Superior temporal gyrus (tissue), 1 donor: ENCODE data around the gene LRRC4C.
A peak's percentile ranks its signal among the peaks of the same experiment; 100 is the strongest.
"Not testable (repeated sequence)": the region's sequence is repeated elsewhere in the genome, so short reads cannot be mapped to it uniquely, and the experiment has no call there.

Experiments used
- DNase-seq: peaks from one replicate; pipeline ENCODE4 v3.0.0-alpha.2; 2016; ENCODE audit errors: extremely low spot score

Gene LRRC4C

GRCh38 chr11:41020259-41020658 lies 439.2 kb downstream of the LRRC4C start:
- no peak for DNase-seq

GRCh38 chr11:41019666-41020065 lies 439.8 kb downstream of the LRRC4C start:
- not testable (repeated sequence) for DNase-seq

GRCh38 chr11:41018224-41018623 lies 441.2 kb downstream of the LRRC4C start:
- no peak for DNase-seq

- no peak for DNase-seq
Observed at GRCh38 chr11:41010361-41011050, 448.9 kb downstream of the LRRC4C start.

GRCh38 chr11:41005986-41006385 lies 453.5 kb downstream of the LRRC4C start:
- DNase-seq = no peak

GRCh38 chr11:41003339-41004282 lies 455.8 kb downstream of the LRRC4C start:
- no peak for DNase-seq

- no peak for DNase-seq
Observed at GRCh38 chr11:40998920-40999319, 460.5 kb downstream of the LRRC4C start.

- DNase-seq = no peak
Observed at GRCh38 chr11:40987776-40988435, 471.5 kb downstream of the LRRC4C start.

GRCh38 chr11:40986320-40986719 lies 473.1 kb downstream of the LRRC4C start:
- no peak for DNase-seq

GRCh38 chr11:40975076-40975475 lies 484.4 kb downstream of the LRRC4C start:
- DNase-seq = no peak

GRCh38 chr11:40974186-40974795 lies 485.2 kb downstream of the LRRC4C start:
- no peak for DNase-seq

GRCh38 chr11:40958707-40959106 lies 500.7 kb downstream of the LRRC4C start:
- no peak for DNase-seq

- DNase-seq = no peak
Observed at GRCh38 chr11:40952479-40952878, 507.0 kb downstream of the LRRC4C start.

- no peak for DNase-seq
Observed at GRCh38 chr11:40938002-40938401, 521.5 kb downstream of the LRRC4C start.

- DNase-seq = no peak
Observed at GRCh38 chr11:40924915-40925314, 534.5 kb downstream of the LRRC4C start.

GRCh38 chr11:40921246-40921645 lies 538.2 kb downstream of the LRRC4C start:
- DNase-seq = no peak

GRCh38 chr11:40910774-40911173 lies 548.7 kb downstream of the LRRC4C start:
- DNase-seq = not testable (repeated sequence)

- no peak for DNase-seq
Observed at GRCh38 chr11:40894501-40894900, 565.0 kb downstream of the LRRC4C start.

- no peak for DNase-seq
Observed at GRCh38 chr11:40885250-40885954, 574.0 kb downstream of the LRRC4C start.

GRCh38 chr11:40882301-40882700 lies 577.2 kb downstream of the LRRC4C start:
- peak; percentile 18 for DNase-seq

GRCh38 chr11:40879911-40880310 lies 579.5 kb downstream of the LRRC4C start:
- no peak for DNase-seq
